GM12878 (cell line): ENCODE measurements around the gene UTP4.

ENCODE experiments used
- ATF2 ChIP-seq: IDR thresholded peaks from 2 replicates; pipeline ENCODE4 v1.6.1; 2012; ENCODE audit warnings: low read length, inconsistent platforms
- CTCF ChIP-seq, 3 experiments: IDR thresholded peaks in 2 of 3; conservative IDR thresholded peaks in 1 of 3; 2 replicates each; pipeline ENCODE4 v1.5.1; 2011; ENCODE audit warnings: low read depth in 3 of 3, low read length in 3 of 3, mild to moderate bottlenecking in 3 of 3, control low read depth in 2 of 3, moderate library complexity in 2 of 3, inconsistent platforms in 1 of 3, mixed read lengths in 1 of 3; ENCODE audit not compliant: control insufficient read depth in 2 of 3, insufficient read depth in 1 of 3; ENCODE audit errors: extremely low read depth in 1 of 3
- EGR1 ChIP-seq, 2 experiments: IDR thresholded peaks; 1 replicate in 1 of 2; 2 replicates in 1 of 2; pipeline ENCODE4 v1.6.1; 2011 to 2012; ENCODE audit warnings: low read depth in 2 of 2, low read length in 2 of 2, borderline replicate concordance in 1 of 2, mild to moderate bottlenecking in 1 of 2, moderate library complexity in 1 of 2
- EZH2 ChIP-seq: IDR thresholded peaks from 2 replicates; pipeline ENCODE4 v1.6.1; 2012; ENCODE audit warnings: low read depth, mild to moderate bottlenecking, control low read depth, inconsistent platforms, low read length, borderline replicate concordance; ENCODE audit not compliant: control insufficient read depth
- GABPA ChIP-seq: IDR thresholded peaks from 2 replicates; pipeline ENCODE4 v1.6.1; 2014; ENCODE audit warnings: antibody characterized with exemption, low read depth, mild to moderate bottlenecking, inconsistent platforms
- IRF4 ChIP-seq: IDR thresholded peaks from 2 replicates; pipeline ENCODE4 v1.6.1; 2011; ENCODE audit warnings: low read depth, low read length
- NBN ChIP-seq: fragments of 450-650 bp; IDR thresholded peaks from 2 replicates; pipeline ENCODE4 v1.6.1; 2016
- POLR2A ChIP-seq: IDR thresholded peaks from 2 replicates; pipeline ENCODE4 v1.6.1; 2011; ENCODE audit warnings: low read depth, mild to moderate bottlenecking, low read length
- POLR2AphosphoS2 ChIP-seq: IDR thresholded peaks from 2 replicates; pipeline ENCODE4 v1.6.1; 2011; ENCODE audit warnings: low read depth, mild to moderate bottlenecking, low read length, improper control_type of control experiment, moderate library complexity
- POLR2AphosphoS5 ChIP-seq: IDR thresholded peaks from 2 replicates; pipeline ENCODE4 v1.6.1; 2011; ENCODE audit warnings: mild to moderate bottlenecking, low read length, inconsistent platforms
- SUPT20H ChIP-seq: IDR thresholded peaks from 2 replicates; pipeline ENCODE4 v1.6.1; 2011; ENCODE audit warnings: low read depth, mild to moderate bottlenecking, low read length, moderate library complexity, borderline replicate concordance; ENCODE audit not compliant: control insufficient read depth
- TF ChIP-seq, protein P1 (sequence below): fragments of 450-650 bp; IDR thresholded peaks from 2 replicates; pipeline ENCODE4 v1.6.1; 2018; ENCODE audit warnings: borderline replicate concordance, mild to moderate bottlenecking; ENCODE audit not compliant: partially characterized antibody

- TF ChIP-seq GABPA (no peak), IRF4 (no peak), POLR2AphosphoS2 (no peak), ATF2 (no peak), EGR1 (IDR thresholded peaks at IDR 0.05; ENCODE audit: borderline replicate concordance in 1 of 2, low read depth in 2 of 2, low read length in 2 of 2) (no peak), EZH2 (no peak), POLR2AphosphoS5 (no peak), NBN (no peak), POLR2A (no peak), CTCF (IDR thresholded peaks at IDR 0.05 in 2 of 3, conservative IDR thresholded peaks at IDR 0.05 in 1 of 3; ENCODE audit: control insufficient read depth in 2 of 3, extremely low read depth in 1 of 3, insufficient read depth in 1 of 3, low read depth in 3 of 3, low read length in 3 of 3) (peak; percentile 56 to 69 (median 57); a peak in 5 of 6 replicates), SUPT20H (no peak)
- TF ChIP-seq, protein P1, sequence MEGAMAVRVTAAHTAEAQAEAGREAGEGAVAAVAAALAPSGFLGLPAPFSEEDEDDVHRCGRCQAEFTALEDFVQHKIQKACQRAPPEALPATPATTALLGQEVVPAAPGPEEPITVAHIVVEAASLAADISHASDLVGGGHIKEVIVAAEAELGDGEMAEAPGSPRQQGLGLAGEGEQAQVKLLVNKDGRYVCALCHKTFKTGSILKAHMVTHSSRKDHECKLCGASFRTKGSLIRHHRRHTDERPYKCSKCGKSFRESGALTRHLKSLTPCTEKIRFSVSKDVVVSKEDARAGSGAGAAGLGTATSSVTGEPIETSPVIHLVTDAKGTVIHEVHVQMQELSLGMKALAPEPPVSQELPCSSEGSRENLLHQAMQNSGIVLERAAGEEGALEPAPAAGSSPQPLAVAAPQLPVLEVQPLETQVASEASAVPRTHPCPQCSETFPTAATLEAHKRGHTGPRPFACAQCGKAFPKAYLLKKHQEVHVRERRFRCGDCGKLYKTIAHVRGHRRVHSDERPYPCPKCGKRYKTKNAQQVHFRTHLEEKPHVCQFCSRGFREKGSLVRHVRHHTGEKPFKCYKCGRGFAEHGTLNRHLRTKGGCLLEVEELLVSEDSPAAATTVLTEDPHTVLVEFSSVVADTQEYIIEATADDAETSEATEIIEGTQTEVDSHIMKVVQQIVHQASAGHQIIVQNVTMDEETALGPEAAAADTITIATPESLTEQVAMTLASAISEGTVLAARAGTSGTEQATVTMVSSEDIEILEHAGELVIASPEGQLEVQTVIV: no peak
Observed at GRCh38 chr16:69123910-69124309, 8.5 kb upstream of the UTP4 start.
